ENCODE results near the gene C10orf143.

The C10orf143 gene

DNA sequence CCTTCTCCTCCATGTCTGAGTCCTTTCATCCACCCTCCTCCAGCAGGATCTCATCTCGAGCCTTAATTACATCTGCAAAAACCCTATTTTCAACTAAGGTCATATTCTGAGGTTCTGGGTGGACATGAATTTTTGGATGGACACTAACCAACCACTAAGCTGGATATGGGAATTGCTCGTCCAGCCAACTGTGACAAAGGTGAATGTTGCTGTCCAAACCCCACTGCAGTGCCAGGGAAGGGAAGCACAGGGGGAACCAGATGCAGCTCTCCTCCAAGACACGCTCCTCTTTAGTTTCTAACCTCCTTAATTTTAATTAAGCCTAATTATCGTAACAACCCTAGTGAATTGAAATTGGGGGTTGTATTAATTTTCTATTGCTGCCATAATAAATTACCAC is 81.4 kb downstream of the C10orf143 start:
- H3K4me1 ChIP-seq (ENCODE audit: insufficient read depth, poor library complexity, severe bottlenecking), result peaks cover 4% of the 10 kb centered on the region
- H3K27me3 ChIP-seq (ENCODE audit: insufficient read depth, poor library complexity, severe bottlenecking), result no peaks in the 10 kb centered on the region
- DNase-seq (ENCODE audit: low spot score) (no peak), ATAC-seq (ENCODE audit: low read depth) (no peak)
- TF ChIP-seq, protein P1, sequence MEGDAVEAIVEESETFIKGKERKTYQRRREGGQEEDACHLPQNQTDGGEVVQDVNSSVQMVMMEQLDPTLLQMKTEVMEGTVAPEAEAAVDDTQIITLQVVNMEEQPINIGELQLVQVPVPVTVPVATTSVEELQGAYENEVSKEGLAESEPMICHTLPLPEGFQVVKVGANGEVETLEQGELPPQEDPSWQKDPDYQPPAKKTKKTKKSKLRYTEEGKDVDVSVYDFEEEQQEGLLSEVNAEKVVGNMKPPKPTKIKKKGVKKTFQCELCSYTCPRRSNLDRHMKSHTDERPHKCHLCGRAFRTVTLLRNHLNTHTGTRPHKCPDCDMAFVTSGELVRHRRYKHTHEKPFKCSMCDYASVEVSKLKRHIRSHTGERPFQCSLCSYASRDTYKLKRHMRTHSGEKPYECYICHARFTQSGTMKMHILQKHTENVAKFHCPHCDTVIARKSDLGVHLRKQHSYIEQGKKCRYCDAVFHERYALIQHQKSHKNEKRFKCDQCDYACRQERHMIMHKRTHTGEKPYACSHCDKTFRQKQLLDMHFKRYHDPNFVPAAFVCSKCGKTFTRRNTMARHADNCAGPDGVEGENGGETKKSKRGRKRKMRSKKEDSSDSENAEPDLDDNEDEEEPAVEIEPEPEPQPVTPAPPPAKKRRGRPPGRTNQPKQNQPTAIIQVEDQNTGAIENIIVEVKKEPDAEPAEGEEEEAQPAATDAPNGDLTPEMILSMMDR (IDR thresholded peaks at IDR 0.05; ENCODE audit: poor library complexity, severe bottlenecking), result no peak
- H3K27ac ChIP-seq (ENCODE audit: poor library complexity, severe bottlenecking), result no peak overlapping the region
- no peaks in the 10 kb centered on the region for H3K36me3 ChIP-seq (ENCODE audit: low read depth)
- no peak overlapping the region for H3K4me3 ChIP-seq (ENCODE audit: severe bottlenecking)
- no peaks in the 10 kb centered on the region for H3K9me3 ChIP-seq (ENCODE audit: severe bottlenecking)

DNA sequence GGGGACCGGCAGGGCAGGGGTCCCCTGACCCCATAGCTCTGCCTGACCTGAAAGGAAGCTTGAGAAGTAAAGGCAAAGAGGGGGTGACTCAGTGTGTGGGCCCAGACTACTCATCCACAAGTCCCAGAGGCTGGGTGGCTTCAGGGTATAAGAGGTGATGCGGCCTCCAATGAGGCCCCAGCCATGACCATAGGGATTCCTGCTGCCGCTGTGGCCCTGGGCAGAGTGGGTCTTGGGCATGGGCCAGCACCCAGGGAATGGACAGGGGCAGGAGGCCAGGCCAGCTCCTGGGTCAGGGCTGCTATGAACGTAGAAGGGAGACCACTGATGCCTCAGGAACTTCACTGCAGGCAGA is 82.2 kb downstream of the C10orf143 start:
- H3K4me3 ChIP-seq (ENCODE audit: severe bottlenecking), result no peak overlapping the region
- no peaks in the 10 kb centered on the region for H3K27me3 ChIP-seq (ENCODE audit: insufficient read depth, poor library complexity, severe bottlenecking)
- no peaks in the 10 kb centered on the region for H3K36me3 ChIP-seq (ENCODE audit: low read depth)
- DNase-seq (ENCODE audit: low spot score) (no peak), ATAC-seq (ENCODE audit: low read depth) (peak; percentile 19; the same call in 1 of the 3 replicates)
- H3K9me3 ChIP-seq (ENCODE audit: severe bottlenecking), result no peaks in the 10 kb centered on the region
- TF ChIP-seq, protein P1 (IDR thresholded peaks at IDR 0.05; ENCODE audit: poor library complexity, severe bottlenecking), result no peak
- H3K4me1 ChIP-seq (ENCODE audit: insufficient read depth, poor library complexity, severe bottlenecking), result peaks cover 4% of the 10 kb centered on the region
- no peak overlapping the region for H3K27ac ChIP-seq (ENCODE audit: poor library complexity, severe bottlenecking)

GRCh38 chr10:130027716-130028464 is 82.7 kb downstream of the C10orf143 start:
- no peaks in the 10 kb centered on the region for H3K27me3 ChIP-seq (ENCODE audit: insufficient read depth, poor library complexity, severe bottlenecking)
- ATAC-seq (ENCODE audit: low read depth) (peak; percentile 51), DNase-seq (ENCODE audit: low spot score) (peak; percentile 30)
- H3K4me1 ChIP-seq (ENCODE audit: insufficient read depth, poor library complexity, severe bottlenecking), result peaks cover 6% of the 10 kb centered on the region
- TF ChIP-seq, protein P1 (IDR thresholded peaks at IDR 0.05; ENCODE audit: poor library complexity, severe bottlenecking), result no peak
- H3K36me3 ChIP-seq (ENCODE audit: low read depth), result no peaks in the 10 kb centered on the region
- H3K9me3 ChIP-seq (ENCODE audit: severe bottlenecking), result no peaks in the 10 kb centered on the region
- no peak overlapping the region for H3K4me3 ChIP-seq (ENCODE audit: severe bottlenecking)
- no peak overlapping the region for H3K27ac ChIP-seq (ENCODE audit: poor library complexity, severe bottlenecking)

DNA sequence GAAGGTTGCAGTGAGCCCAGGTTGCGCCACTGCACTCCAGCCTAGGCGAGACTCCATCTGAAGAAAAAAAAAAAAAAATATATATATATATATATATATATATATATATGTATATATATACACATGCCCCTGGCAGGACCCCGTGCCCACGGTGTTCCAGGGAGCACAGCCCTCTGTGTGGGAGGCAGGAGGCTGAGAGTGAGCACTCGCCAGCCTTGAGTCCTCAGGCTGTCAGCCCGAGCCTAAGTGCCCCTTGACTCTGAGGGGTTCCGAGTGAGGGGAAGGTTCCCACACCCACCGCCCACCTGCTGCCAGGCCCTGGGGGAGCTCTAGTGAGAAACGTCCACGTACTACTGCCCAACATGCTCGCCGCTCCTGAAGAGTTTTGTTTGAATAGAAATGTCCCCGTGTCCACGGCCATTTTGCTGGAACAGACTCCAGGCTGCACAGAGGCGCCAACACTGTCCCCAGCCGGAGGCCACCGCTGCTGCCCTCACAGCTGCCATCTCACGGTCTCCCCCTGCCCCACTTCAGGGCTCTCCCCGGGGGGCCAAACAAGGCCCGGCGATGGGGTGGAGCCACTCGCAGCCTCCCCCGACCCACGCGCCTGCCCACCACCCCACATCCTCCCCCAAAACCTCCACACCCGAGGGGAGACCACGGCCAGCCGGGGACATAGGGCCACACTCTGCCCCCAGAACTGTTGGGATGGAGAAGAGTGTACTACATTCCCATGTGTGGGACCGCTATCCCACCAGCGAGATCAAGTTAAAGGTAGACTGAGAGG is 83.8 kb downstream of the C10orf143 start:
- DNase-seq (ENCODE audit: low spot score) (peak; percentile 35), ATAC-seq (ENCODE audit: low read depth) (no peak)
- no peak overlapping the region for H3K27ac ChIP-seq (ENCODE audit: poor library complexity, severe bottlenecking)
- H3K4me1 ChIP-seq (ENCODE audit: insufficient read depth, poor library complexity, severe bottlenecking), result peaks cover 7% of the 10 kb centered on the region
- H3K36me3 ChIP-seq (ENCODE audit: low read depth), result no peaks in the 10 kb centered on the region
- no peaks in the 10 kb centered on the region for H3K27me3 ChIP-seq (ENCODE audit: insufficient read depth, poor library complexity, severe bottlenecking)
- TF ChIP-seq, protein P1 (IDR thresholded peaks at IDR 0.05; ENCODE audit: poor library complexity, severe bottlenecking), result no peak
- no peaks in the 10 kb centered on the region for H3K9me3 ChIP-seq (ENCODE audit: severe bottlenecking)
- H3K4me3 ChIP-seq (ENCODE audit: severe bottlenecking), result no peak overlapping the region
